Astrocyte of the cerebellum (primary cell): Measurements from ENCODE around the gene TSSK2.

Experiments
- DNase-seq: peaks from one replicate; pipeline ENCODE4 v3.0.0-alpha.2; 2011; ENCODE audit warnings: low read depth
- H3K4me3 ChIP-seq: 2 replicates; pipeline ENCODE4 v1.5.1; 2011; ENCODE audit warnings: mild to moderate bottlenecking, low read depth, low read length, moderate library complexity
- CTCF ChIP-seq: IDR thresholded peaks from 2 replicates; pipeline ENCODE4 v1.5.1; 2012; ENCODE audit warnings: low read length, low read depth, moderate library complexity, mild to moderate bottlenecking; ENCODE audit errors: missing control alignments
- in situ Hi-C: cut with HindIII; loops from 2 replicates; pipeline ENCODE4 v1.10.0; 2017; ENCODE audit warnings: low sequenced_read_pairs

TSSK2 gene

GRCh38 chr22:19127329-19128008 lies 3.6 kb upstream of the TSSK2 start:
- in situ Hi-C loops = no loop called here
- TF ChIP-seq CTCF = no peak
- H3K4me3 ChIP-seq = no peak overlapping the region
- DNase-seq = no peak

DNA sequence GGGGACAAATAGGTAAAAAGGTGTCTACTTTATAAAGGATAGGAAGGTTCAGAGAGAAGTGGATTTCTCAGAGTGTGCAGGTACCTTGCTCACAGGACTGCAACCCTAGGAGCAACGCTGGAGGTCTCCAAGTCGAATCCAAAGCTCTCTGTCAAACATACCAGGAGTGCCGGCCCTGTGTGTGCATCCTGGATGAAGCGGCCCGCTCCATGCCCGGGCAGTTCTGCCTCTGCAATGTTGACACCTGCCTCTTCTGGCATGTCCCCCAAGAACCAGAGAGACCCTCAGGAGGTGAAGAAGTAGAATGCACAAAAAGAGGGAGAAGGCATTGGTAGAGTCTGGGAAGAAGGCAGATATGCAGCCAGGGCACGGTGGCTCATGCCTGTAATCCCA lies 3.1 kb upstream of the TSSK2 start:
- in situ Hi-C loops = no loop called here
- no peak overlapping the region for H3K4me3 ChIP-seq

DNA sequence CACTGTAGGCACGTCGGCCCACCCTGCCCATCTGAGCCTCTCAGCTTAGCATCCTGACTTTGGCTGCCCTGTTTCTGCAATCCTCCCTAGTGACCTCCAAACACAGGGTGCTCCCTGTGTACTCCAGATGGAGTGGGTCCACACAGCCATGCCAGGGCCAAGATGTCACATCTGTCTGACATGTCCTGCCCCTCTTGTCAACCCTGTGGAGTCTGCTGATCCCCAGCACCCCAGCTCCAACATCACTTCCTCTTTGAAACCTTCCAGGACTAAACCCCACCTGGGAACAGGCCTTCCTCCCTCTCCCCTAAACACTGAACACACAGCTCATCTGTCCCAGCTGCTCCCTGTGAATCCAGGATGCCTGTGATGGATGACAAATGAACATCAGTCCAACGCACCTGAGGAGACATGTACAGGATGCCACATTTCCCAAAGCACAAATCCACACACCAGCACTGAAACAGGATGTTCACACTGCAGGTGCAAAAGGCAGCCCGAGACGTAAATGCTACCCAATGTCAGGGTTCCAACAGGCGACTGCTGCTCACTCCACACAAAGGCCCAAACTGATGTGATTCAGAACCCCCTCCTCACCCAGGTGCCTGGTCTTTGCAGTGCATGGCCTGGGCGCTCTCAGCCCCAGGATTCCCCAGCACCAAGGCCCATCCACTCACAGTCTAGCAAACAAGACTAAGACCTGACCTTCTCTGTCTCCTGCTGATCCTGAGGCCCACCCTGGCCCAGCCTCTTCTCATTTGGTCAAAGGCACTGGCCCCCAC lies 2.0 kb upstream of the TSSK2 start:
- H3K4me3 ChIP-seq = no peak overlapping the region
- in situ Hi-C loops = no loop called here
- DNase-seq = no peak
- TF ChIP-seq CTCF = no peak

More for the DNA sequence above, 3.1 kb upstream of the TSSK2 start:
- DNase-seq = no peak
- TF ChIP-seq CTCF = no peak

DNA sequence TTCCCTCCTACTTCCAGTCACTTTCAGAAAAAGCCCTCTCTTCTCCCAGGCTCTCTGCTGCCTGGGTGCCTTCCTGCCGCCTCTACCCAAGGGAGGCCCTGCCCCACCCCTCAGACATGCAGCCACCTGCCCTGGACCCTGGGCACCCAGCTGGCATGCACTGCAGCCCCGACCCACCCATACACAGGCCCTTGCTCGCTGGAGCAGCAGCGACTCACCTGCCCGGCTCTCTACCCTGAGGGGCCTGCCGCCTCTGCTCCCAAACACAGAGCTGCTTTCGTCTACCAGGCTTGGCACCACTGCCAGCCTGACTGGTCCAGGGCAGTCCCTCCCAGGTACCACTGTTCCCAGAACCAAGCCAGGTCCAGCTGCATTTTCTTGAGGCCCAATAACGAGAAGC lies 1.2 kb upstream of the TSSK2 start:
- in situ Hi-C loops = no loop called here
- TF ChIP-seq CTCF = no peak
- no peak for DNase-seq
- no peak overlapping the region for H3K4me3 ChIP-seq

GRCh38 chr22:19131685-19132015 lies 542 bp downstream of the TSSK2 start:
- no peak for DNase-seq
- TF ChIP-seq CTCF = no peak
- in situ Hi-C loops = no loop called here
- no peak overlapping the region for H3K4me3 ChIP-seq

DNA sequence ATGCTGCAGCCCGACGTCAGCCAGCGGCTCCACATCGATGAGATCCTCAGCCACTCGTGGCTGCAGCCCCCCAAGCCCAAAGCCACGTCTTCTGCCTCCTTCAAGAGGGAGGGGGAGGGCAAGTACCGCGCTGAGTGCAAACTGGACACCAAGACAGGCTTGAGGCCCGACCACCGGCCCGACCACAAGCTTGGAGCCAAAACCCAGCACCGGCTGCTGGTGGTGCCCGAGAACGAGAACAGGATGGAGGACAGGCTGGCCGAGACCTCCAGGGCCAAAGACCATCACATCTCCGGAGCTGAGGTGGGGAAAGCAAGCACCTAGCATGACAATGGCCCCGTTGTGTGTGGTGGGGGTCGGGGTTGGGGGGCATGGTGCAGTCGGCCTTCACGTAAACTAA lies 1.0 kb downstream of the TSSK2 start:
- no peak for TF ChIP-seq CTCF
- DNase-seq = no peak
- in situ Hi-C loops = no loop called here
- no peak overlapping the region for H3K4me3 ChIP-seq
